Measurements from ENCODE around the gene GRIK3.

Gene GRIK3

DNA sequence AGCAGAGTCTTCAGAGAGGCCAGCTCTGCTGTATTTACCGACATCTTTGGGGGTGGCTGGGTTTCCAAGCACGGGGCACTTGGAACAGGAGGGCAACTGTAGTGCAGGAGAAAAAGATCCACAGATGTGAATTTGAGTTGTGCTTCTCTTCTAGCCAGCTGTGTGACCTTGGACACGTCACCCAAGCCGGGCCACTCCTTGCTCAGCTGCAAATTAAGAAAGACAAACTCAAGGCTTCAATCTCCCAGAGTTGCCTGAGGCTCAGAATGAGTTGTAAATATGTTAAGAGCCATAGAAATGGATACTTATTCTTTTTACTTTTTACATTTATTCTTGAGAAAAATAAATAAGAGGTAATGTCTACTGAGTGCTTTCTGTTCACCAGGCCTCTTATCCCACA lies 24.3 kb downstream of the GRIK3 start:
- DNase-seq = no peak

DNA sequence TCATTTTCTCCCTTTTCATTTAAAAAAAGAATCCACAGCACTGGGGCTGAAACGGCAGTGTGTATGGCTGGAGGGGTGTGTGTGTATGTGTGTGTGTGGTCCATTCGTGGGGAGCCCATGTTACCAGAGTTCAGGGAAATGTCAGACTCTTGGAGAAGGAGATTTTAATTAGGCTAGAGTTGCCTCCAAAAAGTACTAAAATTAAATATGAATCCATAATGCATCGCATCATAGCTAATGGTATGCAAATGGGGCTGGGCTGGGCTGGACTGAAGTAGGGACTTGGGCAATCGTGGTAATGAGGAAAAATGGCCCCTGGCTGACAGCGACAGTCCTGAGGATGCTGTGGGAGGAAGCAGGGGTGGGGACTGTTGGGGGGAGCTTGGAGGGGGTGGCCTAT lies 24.8 kb downstream of the GRIK3 start:
- DNase-seq = no peak

DNA sequence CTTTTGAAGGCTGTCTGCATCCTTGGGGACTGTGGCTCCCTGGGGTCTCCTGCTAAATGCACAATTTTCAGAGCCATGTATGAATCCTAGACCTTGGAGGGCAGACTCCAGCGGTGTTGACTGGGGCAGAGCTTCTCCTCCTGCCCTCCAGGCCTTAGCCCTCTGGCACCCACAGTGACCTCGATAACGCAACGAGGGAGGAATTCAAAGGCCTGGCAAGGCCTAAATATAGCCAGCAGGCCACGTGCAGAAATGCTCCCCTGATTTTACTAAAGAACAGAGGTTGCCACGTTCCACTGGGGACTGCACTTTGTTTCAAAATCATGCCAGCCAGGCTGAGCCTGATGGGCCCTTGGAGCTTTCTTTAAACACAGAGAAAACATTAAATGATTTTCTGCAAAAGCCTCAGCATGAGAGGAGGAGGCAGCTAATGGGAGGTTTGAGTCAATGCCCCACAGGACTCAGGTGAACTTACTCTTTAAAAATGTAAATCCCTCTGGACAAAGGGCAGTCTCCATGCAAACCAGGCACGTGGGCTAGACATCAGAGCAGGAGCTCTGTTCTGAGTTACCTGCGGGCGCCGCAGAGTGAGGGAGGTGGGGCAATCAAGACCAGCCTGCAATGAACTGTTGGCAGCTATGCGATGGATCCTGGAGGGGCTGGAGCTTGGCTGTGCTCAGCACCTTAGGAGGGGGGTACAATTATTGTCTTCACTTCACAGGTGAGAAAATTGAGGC lies 28.0 kb downstream of the GRIK3 start:
- DNase-seq = no peak

DNA sequence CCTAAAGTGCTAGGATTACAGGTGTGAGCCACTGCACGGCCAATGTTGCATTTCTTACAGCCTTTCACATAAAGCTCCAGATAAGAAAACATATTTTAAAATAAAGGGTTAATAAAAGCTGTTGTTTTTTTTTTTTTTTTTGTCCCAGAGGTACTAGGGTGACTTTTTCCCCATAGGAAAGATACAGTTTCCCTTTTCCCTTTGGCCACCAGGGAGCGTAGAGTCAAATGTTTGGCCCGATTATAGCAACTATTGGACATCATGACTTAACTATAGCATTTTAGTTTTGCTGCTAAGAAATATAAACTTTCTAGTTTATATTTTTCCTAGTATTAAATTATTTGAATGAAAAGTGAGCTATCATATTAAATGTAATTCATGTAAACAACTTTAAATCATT lies 31.4 kb downstream of the GRIK3 start:
- DNase-seq = no peak

DNA sequence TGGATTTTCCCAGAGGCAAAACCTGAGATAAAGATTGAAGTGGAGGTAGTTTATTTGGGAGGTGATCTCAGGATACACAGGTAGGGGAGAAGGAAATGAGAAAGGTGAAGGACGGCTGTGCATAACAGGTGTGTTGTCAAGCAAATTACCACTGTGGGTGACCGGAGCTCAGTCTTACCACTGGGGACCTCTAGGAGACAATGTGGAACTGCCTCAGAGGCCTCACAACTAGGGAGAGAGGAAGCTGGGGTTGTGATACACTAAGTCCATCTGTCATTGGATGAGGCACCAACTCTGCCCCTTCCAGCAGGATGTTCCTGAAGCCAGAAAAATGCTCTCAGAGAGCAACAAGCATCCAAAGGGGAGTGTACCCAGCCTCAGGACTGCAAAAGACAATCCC lies 32.6 kb downstream of the GRIK3 start:
- DNase-seq = no peak

DNA sequence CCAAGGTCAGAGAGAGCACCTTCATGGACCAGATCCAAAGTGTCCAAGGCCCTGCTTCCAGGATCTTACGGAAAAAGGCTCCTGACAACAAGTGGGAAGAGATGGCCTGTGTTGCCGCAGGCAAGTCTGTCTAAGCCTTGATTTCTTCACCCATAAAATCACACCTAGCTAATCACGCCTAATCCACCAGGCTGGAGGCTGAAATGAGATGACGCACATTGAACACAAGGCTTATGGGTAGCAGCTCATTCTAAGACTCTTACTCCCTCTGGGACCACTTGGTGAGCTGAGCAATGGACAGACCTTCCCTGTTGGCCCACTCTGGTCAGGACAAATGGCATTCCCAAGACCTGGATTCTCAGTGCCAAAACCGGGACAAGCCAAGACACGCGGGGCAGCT lies 38.2 kb downstream of the GRIK3 start:
- no peak for DNase-seq

DNA sequence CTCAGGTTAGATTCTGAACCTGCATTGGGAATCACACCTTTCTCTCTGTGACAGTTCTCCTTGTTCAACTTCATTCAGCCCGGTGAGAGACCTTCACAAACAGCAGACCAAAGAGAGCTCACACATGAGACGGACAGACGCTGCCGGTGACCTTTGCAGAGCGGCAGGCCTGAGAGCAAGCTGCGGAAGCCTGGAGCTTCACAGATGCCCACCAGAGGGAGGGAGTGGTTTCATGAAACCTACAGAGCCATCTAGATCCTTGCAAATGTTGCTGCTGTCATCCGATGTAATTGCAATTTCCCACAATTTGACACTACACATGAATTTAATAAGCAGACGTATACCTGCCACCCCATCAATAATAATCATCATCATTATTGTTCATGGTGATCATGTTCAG lies 39.4 kb downstream of the GRIK3 start:
- no peak for DNase-seq

DNA sequence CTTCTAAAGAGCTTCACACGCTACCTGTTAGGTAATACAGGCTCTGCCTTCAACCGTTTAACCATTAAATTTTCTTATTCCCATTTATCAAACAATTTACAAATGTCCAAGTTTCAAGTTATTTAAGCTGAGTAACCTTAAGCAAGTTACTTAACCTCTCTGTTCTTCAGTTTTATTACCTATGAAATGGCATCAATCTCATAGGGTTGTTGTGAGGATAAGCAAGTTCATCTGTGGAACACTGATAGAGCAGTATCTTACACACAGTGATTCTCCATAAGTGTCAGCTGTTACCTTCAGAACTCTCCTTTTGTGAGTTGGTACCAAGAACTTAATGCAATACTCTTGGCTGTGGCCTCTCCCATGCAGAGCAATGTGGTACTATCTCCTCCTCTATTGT lies 40.0 kb downstream of the GRIK3 start:
- DNase-seq = no peak

DNA sequence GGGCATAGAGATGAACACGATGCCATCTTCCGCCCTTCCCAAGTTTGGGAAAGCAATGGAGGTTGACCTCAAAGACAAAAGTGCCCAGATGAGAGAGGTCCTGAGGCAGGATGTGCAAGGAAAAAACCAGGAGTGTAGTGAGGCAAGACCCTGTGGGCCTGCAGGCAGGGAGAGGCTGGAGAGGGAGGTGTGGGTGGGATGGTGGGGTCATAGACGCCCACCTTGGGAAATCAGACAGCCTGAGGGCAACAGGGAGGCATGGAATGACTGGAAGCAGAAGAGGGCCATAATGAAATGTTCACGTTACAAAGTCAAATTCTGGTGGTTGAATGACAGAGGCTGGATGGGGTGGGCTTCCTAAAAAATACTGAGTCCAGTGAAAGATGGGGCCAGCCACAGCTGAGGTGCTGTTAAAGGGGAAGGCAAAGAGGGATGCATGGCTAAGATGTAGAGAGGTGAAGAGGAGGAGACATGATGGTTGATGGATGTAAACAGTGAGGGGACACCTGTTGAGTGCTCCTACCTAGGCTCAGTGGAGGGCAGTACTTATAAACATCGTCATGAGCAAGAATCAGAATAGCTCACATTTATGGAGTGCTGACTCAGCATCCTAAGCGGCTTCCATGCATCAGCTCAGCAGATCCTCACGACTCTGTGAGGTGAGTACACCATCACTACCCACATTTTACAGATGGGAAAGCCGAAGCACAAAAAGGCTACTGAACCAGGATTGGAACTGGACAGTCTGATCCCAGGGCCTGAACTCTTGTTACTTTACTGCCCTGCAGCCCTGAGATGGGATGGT lies 42.0 kb downstream of the GRIK3 start:
- DNase-seq = no peak

DNA sequence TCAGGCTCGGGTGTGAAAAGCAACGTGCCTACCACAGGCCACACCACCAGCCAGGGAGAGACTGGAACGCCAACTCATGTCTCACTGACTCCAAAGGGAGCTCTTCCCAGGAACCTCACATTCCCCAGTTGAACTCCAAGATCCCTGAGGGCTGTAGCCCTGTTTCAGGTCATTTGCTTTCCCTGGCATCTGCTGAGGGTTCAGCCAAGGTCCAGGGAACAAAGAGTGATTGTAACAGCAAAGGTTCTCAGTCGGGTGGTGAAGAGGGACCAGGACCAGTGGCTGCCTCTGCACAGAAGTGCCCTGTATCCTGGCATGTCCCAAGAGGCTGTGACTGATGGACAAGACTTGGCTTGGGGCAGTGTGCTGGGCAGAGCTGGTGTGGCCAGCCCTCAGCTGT lies 42.8 kb downstream of the GRIK3 start:
- no peak for DNase-seq

DNA sequence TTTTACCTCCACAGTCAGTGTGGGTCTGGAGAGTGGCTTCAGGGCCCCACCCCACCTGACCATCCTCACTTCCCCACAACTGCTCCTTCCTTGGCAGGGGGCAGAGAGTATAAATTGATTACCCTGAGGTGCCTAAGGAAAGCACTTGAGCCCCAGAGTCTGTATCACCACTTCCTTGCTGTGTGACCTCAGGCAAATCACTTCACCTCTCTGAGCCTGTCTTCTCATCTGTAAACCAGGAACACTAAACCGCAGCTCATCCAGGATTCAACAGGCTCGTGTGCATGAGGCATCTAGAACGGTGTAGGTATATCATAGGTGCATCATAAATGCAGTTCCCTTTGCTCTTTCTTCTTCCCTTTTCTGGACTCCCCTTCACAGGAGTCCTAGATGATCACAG lies 43.4 kb downstream of the GRIK3 start:
- no peak for DNase-seq

DNA sequence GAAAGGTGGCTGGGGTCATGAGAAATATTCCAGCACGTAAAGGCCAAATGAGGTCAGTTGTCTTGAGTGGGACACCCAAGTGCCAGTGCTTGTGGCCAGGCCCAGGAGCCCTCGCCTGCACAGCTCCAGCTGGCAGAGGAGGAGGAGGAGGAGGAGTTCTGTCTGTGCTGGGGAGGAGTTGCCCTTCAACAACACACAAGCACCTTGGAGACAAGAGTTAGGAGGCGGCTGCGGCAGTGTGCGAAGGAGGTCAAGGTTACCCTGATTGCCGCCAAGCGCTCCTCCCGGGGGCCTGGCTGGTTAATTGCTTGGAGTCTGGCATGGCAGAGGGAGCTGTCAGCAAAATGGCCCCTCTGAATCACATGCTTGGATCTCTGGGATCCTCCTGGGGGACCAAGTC lies 45.1 kb downstream of the GRIK3 start:
- DNase-seq = no peak

DNA sequence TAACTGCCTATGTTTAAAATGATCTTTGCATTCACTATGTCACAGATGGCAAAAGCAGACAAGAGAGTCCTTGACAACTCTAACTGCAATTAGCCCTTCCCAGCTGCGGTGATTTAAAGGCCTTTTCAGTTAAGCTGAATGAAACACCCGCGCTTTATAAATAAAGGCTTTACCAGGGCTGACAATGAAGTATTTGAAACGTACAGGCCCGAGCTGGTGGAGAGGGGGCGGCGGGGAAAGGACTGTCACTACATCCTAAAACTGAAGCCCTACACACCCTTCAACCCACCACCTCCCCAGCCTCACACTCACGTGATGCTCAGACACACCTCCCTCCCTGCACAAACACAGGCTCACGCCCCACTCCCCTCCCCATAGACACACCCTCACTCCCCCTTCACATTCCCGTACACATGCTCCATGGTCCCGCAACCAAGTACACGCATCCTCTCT lies 45.5 kb downstream of the GRIK3 start:
- DNase-seq = no peak

DNA sequence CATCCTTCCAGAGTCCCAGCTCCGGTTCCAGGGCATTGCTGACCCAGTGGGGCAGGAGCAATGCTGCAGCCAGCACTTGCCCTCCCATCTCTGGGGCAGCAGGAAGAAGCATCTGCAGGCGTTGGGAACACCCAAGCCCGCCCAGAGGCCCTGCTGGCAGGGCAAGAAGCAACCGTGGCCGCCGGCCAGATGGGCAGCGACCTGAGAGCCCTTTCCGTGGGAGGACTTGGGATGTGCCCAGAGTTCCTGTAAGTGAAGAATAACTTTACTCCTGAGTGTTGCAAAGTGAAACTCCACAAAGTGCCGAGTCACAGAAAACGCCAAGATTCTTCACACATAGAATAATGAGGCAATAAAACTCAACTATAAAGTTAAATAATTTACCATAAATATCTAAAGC lies 46.0 kb downstream of the GRIK3 start:
- no peak for DNase-seq

DNA sequence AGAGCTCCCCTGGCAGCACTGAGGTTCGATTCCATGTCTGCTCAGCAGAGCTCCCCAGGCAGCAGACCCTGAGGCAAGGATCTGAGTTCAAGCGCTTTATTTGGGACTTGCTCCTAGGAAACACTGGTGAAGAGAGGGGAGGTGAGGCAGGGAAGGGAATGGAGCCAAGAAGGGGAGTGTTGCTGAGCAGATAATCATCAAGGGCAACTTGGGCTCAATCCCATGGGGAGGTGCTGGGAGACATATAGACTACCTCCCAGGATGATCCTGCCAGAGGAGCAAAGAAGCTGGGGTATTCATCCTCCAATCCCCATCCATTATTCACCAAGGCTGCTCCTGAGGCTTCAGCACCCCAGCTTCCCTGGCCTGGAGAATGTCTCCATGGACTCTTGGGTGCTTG lies 47.0 kb downstream of the GRIK3 start:
- no peak for DNase-seq

DNA sequence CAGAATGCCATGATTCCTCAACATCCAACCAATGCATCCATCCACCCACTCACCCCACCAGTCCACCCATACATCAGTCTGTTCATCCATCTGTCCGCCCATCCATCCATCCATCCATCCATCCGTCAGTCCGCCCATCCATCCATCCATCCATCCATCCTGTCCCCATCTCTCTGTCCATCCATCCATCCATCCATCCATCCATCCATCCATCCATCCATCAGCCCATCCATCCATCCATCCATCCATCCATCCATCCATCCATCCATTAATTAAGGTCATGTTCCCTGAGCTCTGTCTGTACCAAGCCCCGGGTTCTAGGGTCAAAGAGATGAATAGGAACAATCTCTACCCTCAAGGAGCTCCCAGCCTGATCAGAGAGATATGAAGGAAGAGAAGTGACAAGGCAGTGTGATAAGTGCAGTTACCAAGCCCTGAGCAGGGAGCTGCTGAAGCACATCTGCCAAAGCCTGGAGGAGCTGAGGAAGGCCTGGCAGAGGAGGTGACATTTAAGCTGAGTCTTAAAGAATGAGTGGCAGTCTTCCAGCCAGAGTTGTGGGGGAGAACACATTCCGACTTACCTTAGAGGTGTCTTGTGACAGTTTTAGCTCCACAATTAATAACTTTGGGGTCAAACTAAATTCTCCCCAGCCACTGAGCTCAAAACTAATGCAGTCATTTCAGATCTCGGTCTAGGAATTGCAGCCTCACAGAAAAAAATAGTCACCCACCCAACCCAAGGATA lies 47.9 kb downstream of the GRIK3 start:
- no peak for DNase-seq

DNA sequence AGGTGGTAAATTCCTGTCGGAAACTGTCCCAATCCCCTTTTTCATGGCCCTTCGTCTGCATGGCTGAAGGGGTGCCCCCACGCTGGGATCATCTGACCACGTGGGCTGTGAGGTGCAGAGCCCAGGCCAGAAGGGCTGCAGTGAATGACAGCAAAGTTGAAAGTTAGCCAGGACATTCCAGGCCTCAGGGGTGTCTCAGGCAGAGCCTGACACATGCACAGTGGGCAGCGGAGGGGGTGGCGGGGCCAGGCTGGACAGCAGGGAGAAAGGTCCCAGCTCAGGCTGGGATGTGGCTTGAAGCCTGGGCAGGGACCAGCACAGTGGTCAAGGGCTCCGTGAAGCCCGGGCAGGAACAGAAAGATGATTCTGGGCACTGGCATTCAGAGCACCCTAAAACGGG lies 49.6 kb downstream of the GRIK3 start:
- DNase-seq = no peak

DNA sequence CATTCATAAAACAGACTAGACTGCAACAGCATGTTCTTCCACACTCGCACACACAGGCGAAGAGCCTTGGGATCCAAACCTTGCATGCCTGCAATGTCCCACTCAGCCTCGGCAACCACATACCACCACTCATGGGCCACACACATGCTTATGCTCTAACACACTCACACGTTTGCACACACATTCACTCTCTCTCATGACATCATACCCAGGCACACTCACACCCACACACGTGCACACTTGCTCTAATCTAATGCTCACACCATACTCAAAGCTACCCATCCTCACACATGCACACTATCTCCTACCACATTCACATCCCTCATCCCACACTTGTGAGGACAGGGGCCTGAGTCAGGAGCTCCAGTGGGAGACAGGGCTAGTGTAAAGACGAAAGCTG lies 50.3 kb downstream of the GRIK3 start:
- DNase-seq = no peak

DNA sequence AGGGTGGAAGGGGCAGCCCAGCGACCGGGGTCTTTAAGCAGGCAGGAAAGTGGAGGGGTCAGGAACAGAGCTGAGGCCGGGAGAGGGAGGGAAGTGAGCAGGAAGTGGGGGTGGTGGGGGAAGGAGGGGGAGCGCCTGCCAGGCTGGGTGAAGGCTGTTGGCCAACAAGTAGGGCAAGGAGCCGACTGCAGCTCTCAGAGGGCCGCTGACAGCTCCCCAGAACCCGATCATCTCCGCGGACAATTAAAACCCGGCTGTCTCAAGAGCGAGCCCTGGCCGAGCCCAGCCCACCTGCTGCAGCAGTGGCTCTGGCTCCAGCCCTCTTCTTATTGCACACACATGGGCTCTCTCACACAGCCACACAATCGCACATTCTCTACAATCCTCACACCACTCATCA lies 51.6 kb downstream of the GRIK3 start:
- DNase-seq = no peak

DNA sequence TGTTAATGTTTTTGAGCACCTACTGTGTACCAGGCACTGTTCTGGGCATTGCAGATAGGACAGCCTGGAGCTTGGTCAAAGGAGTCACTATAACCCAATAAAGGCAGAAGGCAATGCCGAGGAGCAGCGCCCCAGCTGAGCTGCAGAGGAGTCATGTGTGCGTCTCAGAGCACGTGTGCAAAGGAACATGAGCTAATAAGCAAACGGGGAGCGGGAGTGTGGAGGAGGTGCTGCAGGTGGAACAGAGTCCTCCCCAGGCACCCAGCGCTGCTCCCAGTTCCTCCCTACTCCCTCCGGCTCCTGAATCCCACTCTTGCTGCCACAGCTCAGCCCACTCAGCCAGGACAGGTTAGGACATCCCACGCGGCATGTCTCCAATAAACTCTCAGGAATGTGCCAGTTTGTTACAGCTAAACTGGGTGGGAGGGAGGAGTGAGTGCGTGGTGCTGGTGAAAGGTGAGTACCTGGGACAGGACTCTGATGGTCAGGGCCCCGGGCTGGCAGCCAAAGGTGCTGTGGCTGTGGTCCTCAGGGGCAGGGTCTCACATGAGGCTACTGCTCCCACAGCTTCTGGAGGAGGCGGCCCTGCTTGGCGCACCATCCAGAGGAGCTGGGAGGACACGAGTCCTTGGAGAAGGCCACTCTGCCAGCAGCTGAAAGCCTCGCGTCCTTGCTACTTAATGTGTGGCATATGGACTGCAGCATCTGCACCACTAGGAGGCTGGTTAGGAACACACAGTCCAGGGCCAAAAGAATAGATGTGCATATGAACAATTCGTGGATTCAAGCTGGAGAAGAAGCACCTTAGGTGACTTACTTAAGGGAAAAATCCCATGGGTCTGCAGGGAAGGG lies 52.3 kb downstream of the GRIK3 start:
- no peak for DNase-seq

DNA sequence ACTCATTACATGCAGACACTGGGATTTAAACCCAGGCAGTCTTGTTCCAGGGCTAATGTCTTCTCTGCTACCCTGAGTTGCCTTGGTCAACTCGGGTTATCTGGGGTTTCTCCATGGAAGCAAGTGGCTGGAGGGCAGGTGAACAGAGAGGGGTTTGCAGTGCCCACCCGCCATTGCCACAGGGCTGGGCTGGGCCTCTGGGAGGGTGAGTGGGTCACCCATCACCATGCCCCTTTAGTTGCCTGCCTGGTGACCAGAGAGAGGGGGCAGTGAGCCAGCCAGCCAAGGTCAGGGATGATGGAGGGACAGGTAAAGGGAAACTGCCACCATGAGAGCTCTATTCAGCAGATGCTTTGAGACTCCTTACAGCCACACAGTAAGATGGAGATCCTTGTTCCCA lies 53.2 kb downstream of the GRIK3 start:
- DNase-seq = no peak

DNA sequence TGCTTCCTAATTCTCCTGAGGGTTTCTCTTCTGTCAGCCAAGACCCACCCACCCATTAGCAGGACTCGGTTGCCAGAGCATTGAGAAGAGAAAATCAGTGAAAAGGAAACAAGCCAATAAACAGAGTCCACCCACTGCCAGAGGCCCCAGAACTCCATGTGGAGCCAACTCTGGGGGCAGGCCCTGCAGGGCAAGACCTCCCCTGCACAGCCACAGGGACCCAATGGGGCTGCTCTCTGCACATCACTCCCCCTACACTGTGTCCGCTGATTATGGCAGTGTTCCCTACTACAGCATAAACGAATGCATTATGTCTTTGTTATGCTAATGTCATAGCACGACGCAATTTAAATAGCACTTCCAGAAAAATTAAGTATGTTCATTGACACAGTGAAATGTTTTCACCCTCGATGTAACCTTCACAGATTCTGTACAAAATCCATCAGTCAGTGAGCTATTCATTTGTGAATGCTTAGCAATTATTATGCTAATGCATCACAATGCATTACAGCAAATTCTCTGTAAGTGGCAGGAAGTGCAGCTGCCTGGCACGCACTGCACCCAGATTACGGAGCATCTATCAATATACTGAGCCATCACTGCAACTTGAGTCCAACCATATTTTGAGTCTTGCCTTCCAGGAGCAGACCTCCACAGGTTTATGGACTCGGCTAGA lies 56.4 kb downstream of the GRIK3 start:
- DNase-seq = no peak

Data from inflammatory macrophage (primary cell).